Heart left ventricle (tissue), 13 donors: ENCODE measurements around the gene PRRT4.

Experiments
- POLR2A ChIP-seq, 2 donors: fragments of 450-650 bp; IDR thresholded peaks; one replicate each; pipeline ENCODE4 v1.6.1; 2017; ENCODE audit warnings: antibody characterized with exemption in 2 of 2, mild to moderate bottlenecking in 2 of 2, moderate library complexity in 2 of 2
- TF ChIP-seq, protein P1 (sequence below), 12 donors: fragments of 200-600 bp; sonication (generic) in 4 of 12; IDR thresholded peaks; one replicate each; pipeline versions ENCODE4 v1.5.0 to v1.8.0; 2018 to 2022; ENCODE audit warnings: antibody characterized with exemption in 12 of 12, mild to moderate bottlenecking in 5 of 12
- donor health status: ischemic (EF 13 %, LVEDD 7.1; RV severe dilation, severe dysfunction).
- donor health status: DM: no; HTN: yes; CAD: no.
- donor health status: DM: no; HTN: no; CAD: no.
- donor health status: ischemic (EF 25% LVEDD 6.9; RV normal size, moderate dysfunction).
- donor health status: ischemic (EF 25% LVEDD 5.7; RV mildly dilated, moderate dysfunction).
- donor health status: ischemic (EF 35%, LVEDD 5.7; RV mildly dilated, moderate dysfunction).
- donor health status: nonischemic (EF 11% LVEDD 7.7; RV severe dilation, severe dysfunction).
- donor health status: DM: yes; HTN: yes; CAD: no.
- donor health status: PGD.
- donor health status: ischemic (EF 29% LVEDD 5.4; RV normal size, mild dysfunction).
- donor health status: nonischemic (EF 23%, LVEDD 6.1; RV moderate dilation, normal function).

DNA sequence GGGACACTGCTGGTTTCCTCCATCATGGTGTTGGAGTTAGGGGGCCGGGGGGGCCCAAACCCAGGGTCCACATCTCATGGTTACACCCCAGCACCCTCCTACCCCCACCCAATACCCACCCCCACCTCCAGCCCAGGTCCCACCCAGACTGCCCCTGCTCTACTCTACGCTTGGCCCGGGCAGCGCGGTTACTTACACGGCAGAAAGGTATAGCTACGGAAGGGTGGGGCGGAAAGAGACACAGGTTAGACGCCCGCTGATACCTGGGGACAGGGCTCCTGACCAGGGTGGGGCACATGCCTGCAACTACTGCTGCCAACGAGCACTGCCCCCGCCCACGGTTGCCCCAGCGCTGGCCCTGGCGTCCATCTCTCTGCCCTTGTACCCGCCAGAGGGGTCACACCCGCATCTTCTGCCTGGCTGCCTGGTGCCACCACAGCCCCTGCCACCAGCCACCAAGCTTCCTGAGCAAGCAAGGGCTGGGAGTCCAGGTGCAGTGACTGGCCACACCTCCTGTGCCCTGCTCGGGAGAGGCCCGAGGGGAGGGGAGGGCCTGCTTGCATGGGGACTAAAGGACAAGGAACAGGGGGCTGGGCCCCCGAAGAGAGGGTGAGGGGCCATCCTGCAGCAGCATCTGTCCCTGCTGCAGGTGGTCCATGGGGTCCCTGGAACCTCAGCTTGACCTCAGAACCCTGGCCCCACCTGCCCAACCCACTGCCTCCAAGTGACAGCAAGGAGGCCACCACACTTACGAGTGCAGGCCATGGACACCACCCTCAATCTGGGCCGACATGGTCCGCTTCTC lies 32.2 kb upstream of the PRRT4 start:
- TF ChIP-seq, protein P1, sequence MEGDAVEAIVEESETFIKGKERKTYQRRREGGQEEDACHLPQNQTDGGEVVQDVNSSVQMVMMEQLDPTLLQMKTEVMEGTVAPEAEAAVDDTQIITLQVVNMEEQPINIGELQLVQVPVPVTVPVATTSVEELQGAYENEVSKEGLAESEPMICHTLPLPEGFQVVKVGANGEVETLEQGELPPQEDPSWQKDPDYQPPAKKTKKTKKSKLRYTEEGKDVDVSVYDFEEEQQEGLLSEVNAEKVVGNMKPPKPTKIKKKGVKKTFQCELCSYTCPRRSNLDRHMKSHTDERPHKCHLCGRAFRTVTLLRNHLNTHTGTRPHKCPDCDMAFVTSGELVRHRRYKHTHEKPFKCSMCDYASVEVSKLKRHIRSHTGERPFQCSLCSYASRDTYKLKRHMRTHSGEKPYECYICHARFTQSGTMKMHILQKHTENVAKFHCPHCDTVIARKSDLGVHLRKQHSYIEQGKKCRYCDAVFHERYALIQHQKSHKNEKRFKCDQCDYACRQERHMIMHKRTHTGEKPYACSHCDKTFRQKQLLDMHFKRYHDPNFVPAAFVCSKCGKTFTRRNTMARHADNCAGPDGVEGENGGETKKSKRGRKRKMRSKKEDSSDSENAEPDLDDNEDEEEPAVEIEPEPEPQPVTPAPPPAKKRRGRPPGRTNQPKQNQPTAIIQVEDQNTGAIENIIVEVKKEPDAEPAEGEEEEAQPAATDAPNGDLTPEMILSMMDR (IDR thresholded peaks at IDR 0.05), result no peak
- no peak for TF ChIP-seq POLR2A (IDR thresholded peaks at IDR 0.05)
